Retinal pigment epithelial cell (primary cell): ENCODE measurements around the gene ZBTB37.
"Not testable (repeated sequence)": the region's sequence is repeated elsewhere in the genome, so short reads cannot be mapped to it uniquely, and the experiment has no call there.

Experiments
- DNase-seq: peaks from one replicate; pipeline ENCODE4 v3.0.0-alpha.2; 2010; ENCODE audit warnings: low read depth
- H3K4me3 ChIP-seq: 2 replicates; pipeline ENCODE4 v1.5.1; 2011; ENCODE audit warnings: mild to moderate bottlenecking, low read length, control low read depth, moderate library complexity
- TF ChIP-seq, protein P1 (sequence below): conservative IDR thresholded peaks from 2 replicates; pipeline ENCODE4 v1.5.1; 2011; ENCODE audit warnings: low read depth, low read length, control low read depth, inconsistent platforms

ZBTB37 gene

DNA sequence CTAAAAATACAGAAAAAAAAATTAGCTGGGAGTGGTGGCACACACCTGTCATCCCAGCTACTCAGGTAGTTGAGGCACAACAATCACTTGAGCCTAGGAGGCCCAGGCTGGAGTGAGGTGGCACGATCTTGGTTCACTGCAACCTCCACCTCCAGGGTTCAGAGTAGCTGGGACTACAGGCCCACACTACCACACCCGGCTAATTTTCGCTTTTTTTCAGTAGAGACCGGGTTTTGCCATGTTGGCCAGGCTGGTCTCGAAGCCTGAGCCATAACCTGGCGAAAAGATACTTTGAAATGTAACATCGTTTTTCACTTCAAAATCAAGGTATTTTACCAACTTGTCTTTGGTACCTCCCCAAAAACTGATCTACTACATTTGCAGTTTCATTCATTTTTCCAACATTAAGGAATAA is 6.4 kb upstream of the ZBTB37 start:
- DNase-seq: no peak
- no peak overlapping the region for H3K4me3 ChIP-seq
- TF ChIP-seq, protein P1, sequence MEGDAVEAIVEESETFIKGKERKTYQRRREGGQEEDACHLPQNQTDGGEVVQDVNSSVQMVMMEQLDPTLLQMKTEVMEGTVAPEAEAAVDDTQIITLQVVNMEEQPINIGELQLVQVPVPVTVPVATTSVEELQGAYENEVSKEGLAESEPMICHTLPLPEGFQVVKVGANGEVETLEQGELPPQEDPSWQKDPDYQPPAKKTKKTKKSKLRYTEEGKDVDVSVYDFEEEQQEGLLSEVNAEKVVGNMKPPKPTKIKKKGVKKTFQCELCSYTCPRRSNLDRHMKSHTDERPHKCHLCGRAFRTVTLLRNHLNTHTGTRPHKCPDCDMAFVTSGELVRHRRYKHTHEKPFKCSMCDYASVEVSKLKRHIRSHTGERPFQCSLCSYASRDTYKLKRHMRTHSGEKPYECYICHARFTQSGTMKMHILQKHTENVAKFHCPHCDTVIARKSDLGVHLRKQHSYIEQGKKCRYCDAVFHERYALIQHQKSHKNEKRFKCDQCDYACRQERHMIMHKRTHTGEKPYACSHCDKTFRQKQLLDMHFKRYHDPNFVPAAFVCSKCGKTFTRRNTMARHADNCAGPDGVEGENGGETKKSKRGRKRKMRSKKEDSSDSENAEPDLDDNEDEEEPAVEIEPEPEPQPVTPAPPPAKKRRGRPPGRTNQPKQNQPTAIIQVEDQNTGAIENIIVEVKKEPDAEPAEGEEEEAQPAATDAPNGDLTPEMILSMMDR: no peak

DNA sequence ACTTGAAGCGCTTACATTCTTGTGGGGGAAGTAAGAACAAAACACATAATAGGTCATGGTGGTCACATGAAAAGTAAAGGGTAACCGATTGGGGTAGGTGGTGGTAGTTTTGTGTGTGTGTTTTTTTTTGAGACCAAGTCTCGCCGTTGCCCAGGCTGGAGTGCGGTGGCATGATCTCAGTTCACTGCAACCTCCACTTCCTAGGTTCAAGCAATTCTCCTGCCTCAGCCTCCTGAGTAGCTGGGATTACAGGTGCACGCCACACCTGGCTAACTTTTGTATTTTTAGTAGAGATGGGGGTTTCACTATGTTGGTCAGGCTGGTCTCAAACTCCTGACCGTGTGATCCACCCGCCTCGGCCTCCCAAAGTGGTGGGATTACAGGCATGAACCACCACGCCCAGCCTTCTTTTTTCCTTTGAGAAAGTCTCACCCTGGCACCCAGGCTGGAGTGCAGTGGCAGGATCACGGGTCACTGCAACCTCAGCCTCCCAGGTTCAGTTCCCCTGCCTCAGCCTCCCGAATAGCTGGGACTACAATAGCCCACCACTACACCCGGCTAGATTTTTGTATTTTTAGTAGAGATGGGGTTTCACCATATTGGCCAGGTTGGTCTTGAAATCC is 5.9 kb upstream of the ZBTB37 start:
- H3K4me3 ChIP-seq, DNase-seq: not testable (repeated sequence)

DNA sequence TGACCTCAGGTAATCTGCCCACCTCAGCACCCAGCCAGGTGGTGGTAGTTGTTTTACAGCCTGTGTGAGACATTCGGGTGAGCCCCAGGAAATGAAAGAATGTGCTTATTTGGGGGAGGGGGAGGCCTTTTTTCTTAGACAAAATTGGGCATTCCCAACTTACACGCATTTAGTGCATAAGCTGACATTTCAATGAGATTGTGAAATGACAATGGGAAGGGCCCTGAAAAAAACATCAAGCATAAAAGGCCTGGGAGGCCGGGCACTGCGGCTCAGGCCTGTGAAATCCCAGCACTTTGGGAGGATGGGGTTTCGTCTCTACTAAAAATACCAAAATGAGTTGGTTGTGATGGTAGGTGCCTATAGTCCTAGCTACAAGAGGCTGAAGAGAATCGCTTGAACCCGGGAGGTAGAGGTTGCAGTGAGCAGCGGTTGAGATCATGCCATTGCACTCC is 5.4 kb upstream of the ZBTB37 start:
- DNase-seq: no peak
- no peak overlapping the region for H3K4me3 ChIP-seq
- TF ChIP-seq, protein P1: no peak

DNA sequence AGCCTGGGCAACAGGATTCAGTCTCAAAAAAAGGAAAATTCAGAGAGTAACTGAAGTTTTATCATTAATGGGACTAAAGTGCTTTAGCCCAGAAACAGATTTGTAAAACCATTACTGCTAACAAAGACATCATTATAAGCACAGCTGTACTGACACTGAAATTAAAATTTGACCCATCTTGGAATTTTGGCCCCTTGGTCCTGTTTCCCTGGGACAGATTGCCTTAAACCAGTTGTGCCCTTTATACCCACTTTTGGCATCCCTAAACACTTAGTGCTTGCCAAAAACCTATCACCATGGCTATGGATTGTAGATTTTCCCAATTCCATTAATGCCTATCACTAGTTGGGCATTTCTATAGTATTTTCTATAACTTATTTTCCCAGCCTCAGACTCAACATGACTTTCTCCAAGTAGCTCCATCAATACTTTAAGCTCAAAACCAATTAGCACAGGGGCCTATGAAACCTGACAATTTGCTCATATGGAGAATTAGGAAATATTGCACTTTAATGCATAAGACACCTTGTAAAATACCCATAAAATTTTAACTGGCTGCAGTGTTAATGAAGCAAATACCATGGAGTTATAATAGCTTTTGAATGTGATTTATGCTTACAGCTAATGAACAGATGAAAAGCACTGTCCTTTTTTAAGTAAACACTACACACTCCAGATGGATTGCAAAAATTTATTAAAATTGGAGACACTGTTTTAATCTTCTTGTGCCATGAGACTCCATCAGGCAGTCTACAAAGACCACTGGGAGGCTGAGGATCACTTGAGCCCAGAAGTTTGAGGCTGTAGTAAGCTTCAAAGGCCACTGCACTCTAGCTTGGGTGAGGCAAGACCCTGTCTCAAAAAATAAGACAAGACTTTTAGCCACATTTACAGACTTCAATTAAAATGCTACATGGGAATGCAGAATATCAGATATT is 4.7 kb upstream of the ZBTB37 start:
- no peak for DNase-seq
- TF ChIP-seq, protein P1: no peak
- peak overlapping the region; percentile 99 for H3K4me3 ChIP-seq

DNA sequence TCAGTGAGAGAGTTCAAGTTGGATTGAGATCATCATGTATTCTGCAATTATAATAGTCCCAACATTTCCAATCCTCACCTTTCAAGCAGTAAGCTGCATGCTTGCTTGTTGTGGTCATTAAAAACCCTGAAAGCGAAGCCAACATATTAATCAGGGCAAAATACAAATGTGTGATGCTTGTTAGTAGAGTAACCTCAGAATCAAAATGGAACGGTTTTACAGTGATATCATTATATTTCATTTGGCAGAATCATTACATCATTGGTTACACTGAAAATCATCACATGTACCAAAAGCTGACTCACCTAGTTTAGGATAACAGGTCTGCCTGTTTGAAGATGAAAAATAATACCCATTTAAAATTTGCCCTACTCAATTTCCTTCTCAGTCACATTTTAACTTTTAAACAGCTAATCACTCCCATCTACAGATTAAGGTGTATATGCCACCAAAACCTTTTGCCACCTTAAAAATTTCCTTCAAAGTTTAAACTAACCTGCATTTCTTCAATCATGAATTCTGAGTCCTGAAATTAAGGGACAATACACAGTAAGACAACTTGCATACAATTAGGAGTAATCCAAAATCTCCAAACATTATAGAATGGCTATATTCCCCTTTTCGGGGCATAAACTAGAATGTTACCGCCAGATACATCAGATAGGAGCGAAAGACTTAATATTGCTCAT is 3.9 kb upstream of the ZBTB37 start:
- TF ChIP-seq, protein P1: no peak
- peak overlapping the region; percentile 99 for H3K4me3 ChIP-seq
- DNase-seq: no peak

DNA sequence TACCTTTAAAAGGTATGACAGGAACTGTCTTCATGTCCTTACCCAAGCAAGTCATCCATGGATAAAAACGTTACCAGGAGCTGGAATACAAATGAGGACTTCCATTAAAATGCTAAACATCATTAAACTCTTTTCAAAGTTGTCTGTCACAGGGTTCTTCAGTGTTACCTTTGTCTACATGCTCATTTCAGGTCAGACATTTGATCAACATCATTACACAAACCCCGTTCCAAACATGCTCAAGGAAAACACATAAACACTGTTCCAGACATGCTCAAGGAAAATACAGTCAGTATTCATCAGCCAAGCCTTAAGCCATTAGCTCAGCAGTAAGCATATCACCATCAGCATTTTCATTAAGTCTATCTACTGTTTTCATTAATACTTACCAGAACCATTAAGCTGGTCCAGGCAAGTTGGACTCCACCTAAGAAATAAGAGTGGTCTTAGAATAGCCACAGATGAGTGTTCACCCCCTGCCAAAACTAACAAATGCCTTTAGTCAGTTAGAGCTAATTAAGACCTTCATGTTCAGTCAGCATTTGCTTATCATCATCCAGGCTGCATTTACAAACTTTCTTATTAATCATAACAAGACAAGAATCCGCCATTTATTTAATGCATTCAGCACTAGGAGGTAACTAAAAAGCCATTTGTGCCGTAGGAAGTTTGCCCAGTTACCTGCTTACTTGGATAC is 2.6 kb upstream of the ZBTB37 start:
- peak overlapping the region; percentile 99 for H3K4me3 ChIP-seq
- no peak for DNase-seq
- TF ChIP-seq, protein P1: no peak
